Tibial nerve (tissue), 4 donors: Measurements from ENCODE around the gene AKT1.

Experiments used
- CTCF ChIP-seq, 5 experiments: fragments of 200-600 bp in 3 of 5; fragments of 450-650 bp in 2 of 5; sonication (generic) in 3 of 5; IDR thresholded peaks; one replicate each; pipeline ENCODE4 v1.5.1; 2016 to 2019; ENCODE audit warnings: antibody characterized with exemption in 5 of 5, mild to moderate bottlenecking in 3 of 5, moderate library complexity in 2 of 5
- EP300 ChIP-seq, 2 donors: sonication (generic); formaldehyde crosslinking; IDR thresholded peaks; one replicate each; pipeline ENCODE4 v1.6.1; 2017; ENCODE audit warnings: antibody characterized with exemption in 2 of 2, mild to moderate bottlenecking in 1 of 2
- POLR2A ChIP-seq, 2 donors: fragments of 450-650 bp; IDR thresholded peaks; one replicate each; pipeline ENCODE4 v1.6.1; 2017; ENCODE audit warnings: antibody characterized with exemption in 2 of 2, mild to moderate bottlenecking in 2 of 2, moderate library complexity in 2 of 2

- no peak for TF ChIP-seq CTCF (IDR thresholded peaks at IDR 0.05)
- TF ChIP-seq POLR2A (IDR thresholded peaks at IDR 0.05) = no peak
- TF ChIP-seq EP300 (IDR thresholded peaks at IDR 0.05) = no peak
These were observed 65.7 kb downstream of the AKT1 start for GRCh38 chr14:104729835-104730181.
